ENCODE measurements around the gene CFDP1.

- TF ChIP-seq POLR2AphosphoS5 (IDR thresholded peaks at IDR 0.05) (no peak), CTCF (IDR thresholded peaks at IDR 0.05) (no peak), POLR2A (IDR thresholded peaks at IDR 0.05; ENCODE audit: low read depth) (no peak)
These were observed 169.3 kb downstream of the CFDP1 start for GRCh38 chr16:75263963-75264445.
